HG03354 (cell line): ENCODE results near the gene AP2A2.

Source experiments
- ATAC-seq: cut with Tn5 transposase; IDR thresholded peaks from one replicate; pipeline ENCODE4 v1.9.1; 2021; ENCODE audit warnings: mild to moderate bottlenecking; ENCODE audit not compliant: unreplicated experiment, poor library complexity, severe bottlenecking

The AP2A2 gene

GRCh38 chr11:990101-990500 lies 64.4 kb downstream of the AP2A2 start:
- ATAC-seq = no peak

- no peak for ATAC-seq
Observed at GRCh38 chr11:991034-991433, 65.4 kb downstream of the AP2A2 start.

GRCh38 chr11:991711-992307 lies 66.1 kb downstream of the AP2A2 start:
- no peak for ATAC-seq

GRCh38 chr11:992577-992976 lies 66.9 kb downstream of the AP2A2 start:
- ATAC-seq = no peak

- no peak for ATAC-seq
Observed at GRCh38 chr11:993632-994167, 68.0 kb downstream of the AP2A2 start.

- ATAC-seq = no peak
Observed at GRCh38 chr11:995044-995751, 69.5 kb downstream of the AP2A2 start.

GRCh38 chr11:995752-996420 lies 70.2 kb downstream of the AP2A2 start:
- peak; percentile 61 for ATAC-seq

- no peak for ATAC-seq
Observed at GRCh38 chr11:996681-997080, 71.0 kb downstream of the AP2A2 start.

GRCh38 chr11:997907-998306 lies 72.2 kb downstream of the AP2A2 start:
- no peak for ATAC-seq

- no peak for ATAC-seq
Observed at GRCh38 chr11:999009-999408, 73.3 kb downstream of the AP2A2 start.

GRCh38 chr11:1000357-1001278 lies 74.9 kb downstream of the AP2A2 start:
- no peak for ATAC-seq

GRCh38 chr11:1001617-1002405 lies 76.1 kb downstream of the AP2A2 start:
- ATAC-seq = no peak

GRCh38 chr11:1002406-1002984 lies 76.8 kb downstream of the AP2A2 start:
- ATAC-seq = no peak

GRCh38 chr11:1003159-1003558 lies 77.5 kb downstream of the AP2A2 start:
- no peak for ATAC-seq

GRCh38 chr11:1005928-1006327 lies 80.3 kb downstream of the AP2A2 start:
- ATAC-seq = no peak

GRCh38 chr11:1006762-1007161 lies 81.1 kb downstream of the AP2A2 start:
- ATAC-seq = no peak

GRCh38 chr11:1007279-1007678 lies 81.6 kb downstream of the AP2A2 start:
- no peak for ATAC-seq

GRCh38 chr11:1008001-1008802 lies 82.5 kb downstream of the AP2A2 start:
- no peak for ATAC-seq
